ENCODE results near the gene TNFSF8.

Gene TNFSF8

GRCh38 chr9:114905170-114905940 is 25.0 kb downstream of the TNFSF8 start:
- Histone ChIP-seq H3K9me2 (ENCODE audit: low read depth, low read length) (no peaks in the 10 kb centered on the region), H3K27me3 (ENCODE audit: insufficient read depth, low read length) (no peaks in the 10 kb centered on the region), H3K36me3 (ENCODE audit: insufficient read depth, low read length) (peaks cover 51% of the 10 kb centered on the region), H3K4me1 (ENCODE audit: insufficient read depth, low read length, severe bottlenecking) (peaks cover 50% of the 10 kb centered on the region), H3K4me3 (ENCODE audit: low read depth, low read length, poor library complexity, severe bottlenecking) (no peak overlapping the region), H3K79me2 (ENCODE audit: insufficient read depth, low read length) (no peaks in the 10 kb centered on the region), H3K9me3 (ENCODE audit: low read length) (no peaks in the 10 kb centered on the region), H3K27ac (ENCODE audit: low read depth, low read length, poor library complexity, severe bottlenecking) (no peak overlapping the region), H2AFZ (ENCODE audit: low read length) (no peak overlapping the region), H3K9ac (ENCODE audit: low read length) (no peak overlapping the region), H3F3A (ENCODE audit: insufficient read depth, low read length) (peaks cover 9% of the 10 kb centered on the region; the same call in 1 of the 2 replicates), H4K20me1 (ENCODE audit: insufficient read depth, low read length) (no peaks in the 10 kb centered on the region), H3K4me2 (ENCODE audit: low read length) (no peak overlapping the region; the same call in 1 of the 2 replicates)
- TF ChIP-seq CTCF (IDR thresholded peaks at IDR 0.05; ENCODE audit: low read length) (no peak), EZH2 (IDR thresholded peaks at IDR 0.05; ENCODE audit: borderline replicate concordance, low read length) (no peak)

GRCh38 chr9:114902786-114903524 is 27.4 kb downstream of the TNFSF8 start:
- no peak for TF ChIP-seq EZH2 (IDR thresholded peaks at IDR 0.05; ENCODE audit: borderline replicate concordance, low read length)
- no peak overlapping the region for H3K27ac ChIP-seq (ENCODE audit: low read depth, low read length, poor library complexity, severe bottlenecking)
- H3K4me3 ChIP-seq (ENCODE audit: low read depth, low read length, poor library complexity, severe bottlenecking) = no peak overlapping the region
- no peaks in the 10 kb centered on the region for H3K79me2 ChIP-seq (ENCODE audit: insufficient read depth, low read length)
- H3F3A ChIP-seq (ENCODE audit: insufficient read depth, low read length) = no peaks in the 10 kb centered on the region
- no peaks in the 10 kb centered on the region for H3K9me2 ChIP-seq (ENCODE audit: low read depth, low read length)
- peaks cover 51% of the 10 kb centered on the region for H3K36me3 ChIP-seq (ENCODE audit: insufficient read depth, low read length)
- no peaks in the 10 kb centered on the region for H3K9me3 ChIP-seq (ENCODE audit: low read length)
- H3K9ac ChIP-seq (ENCODE audit: low read length) = no peak overlapping the region
- H4K20me1 ChIP-seq (ENCODE audit: insufficient read depth, low read length) = no peaks in the 10 kb centered on the region
- H2AFZ ChIP-seq (ENCODE audit: low read length) = no peak overlapping the region
- peaks cover 39% of the 10 kb centered on the region for H3K4me1 ChIP-seq (ENCODE audit: insufficient read depth, low read length, severe bottlenecking)
- no peak overlapping the region for H3K4me2 ChIP-seq (ENCODE audit: low read length)
- H3K27me3 ChIP-seq (ENCODE audit: insufficient read depth, low read length) = no peaks in the 10 kb centered on the region

GRCh38 chr9:114900942-114901802 is 29.2 kb downstream of the TNFSF8 start:
- Histone ChIP-seq H3K27me3 (ENCODE audit: insufficient read depth, low read length) (no peaks in the 10 kb centered on the region), H3K9ac (ENCODE audit: low read length) (no peak overlapping the region), H3K4me2 (ENCODE audit: low read length) (no peak overlapping the region), H3F3A (ENCODE audit: insufficient read depth, low read length) (no peaks in the 10 kb centered on the region), H3K36me3 (ENCODE audit: insufficient read depth, low read length) (peaks cover 48% of the 10 kb centered on the region), H3K4me1 (ENCODE audit: insufficient read depth, low read length, severe bottlenecking) (peaks cover 27% of the 10 kb centered on the region), H3K27ac (ENCODE audit: low read depth, low read length, poor library complexity, severe bottlenecking) (no peak overlapping the region), H3K4me3 (ENCODE audit: low read depth, low read length, poor library complexity, severe bottlenecking) (no peak overlapping the region), H3K79me2 (ENCODE audit: insufficient read depth, low read length) (no peaks in the 10 kb centered on the region), H2AFZ (ENCODE audit: low read length) (no peak overlapping the region), H3K9me3 (ENCODE audit: low read length) (no peaks in the 10 kb centered on the region), H4K20me1 (ENCODE audit: insufficient read depth, low read length) (no peaks in the 10 kb centered on the region), H3K9me2 (ENCODE audit: low read depth, low read length) (no peaks in the 10 kb centered on the region)
- TF ChIP-seq EZH2 (IDR thresholded peaks at IDR 0.05; ENCODE audit: borderline replicate concordance, low read length) (no peak), CTCF (IDR thresholded peaks at IDR 0.05; ENCODE audit: low read length) (no peak)

All from OCI-LY1 (cell line).